SK-N-SH (cell line): ENCODE results near the gene PPP3R1. TPM values are rescaled to one million over a fixed set of nuclear protein-coding genes. Genes with fewer than 3 reads are reported as not detected.

Source experiments
- CTCF ChIA-PET: fragments of 300-600, 350-600 bp; formaldehyde crosslinking; extraction: SDS; loops from one replicate; lab custom pipeline; 2021; lab: Yijun Ruan, JAX
- POLR2A ChIA-PET: fragments of 350-600 bp; sonication (Branson Sonifier 250); formaldehyde crosslinking; extraction: SDS; loops from one replicate; lab custom pipeline; 2020; ENCODE audit warnings: antibody characterized with exemption, inconsistent platforms; lab: Yijun Ruan, JAX
- DNase-seq: peaks from one replicate; pipeline ENCODE4 v3.0.0; 2012
- H2AFZ ChIP-seq: fragments of 200-600 bp; sonication (generic); 2 replicates; pipeline ENCODE4 v1.8.1; 2016; ENCODE audit warnings: antibody characterized with exemption, mild to moderate bottlenecking, low read depth
- H3F3A ChIP-seq: fragments of 200-600 bp; sonication (generic); replicated peaks from 2 replicates; pipeline ENCODE3; 2016; ENCODE audit warnings: antibody characterized with exemption, mild to moderate bottlenecking; ENCODE audit not compliant: insufficient read depth
- H3K27ac ChIP-seq, 2 experiments: fragments of 200-500 bp in 1 of 2; fragments of 200-600 bp in 1 of 2; sonication (Bioruptor generic) in 1 of 2; sonication (generic), shearing (Covaris generic) in 1 of 2; 2 replicates each; pipeline versions ENCODE4 v1.5.1 to v1.6.1; 2014 to 2016; ENCODE audit warnings: low read depth in 2 of 2, inconsistent platforms in 1 of 2, low read length in 1 of 2, mild to moderate bottlenecking in 1 of 2, mixed read lengths in 1 of 2
- H3K27me3 ChIP-seq: fragments of 200-600 bp; sonication (generic), shearing (Covaris generic); 2 replicates; pipeline ENCODE4 v1.6.1; 2016; ENCODE audit warnings: mixed run types; ENCODE audit not compliant: insufficient read depth
- H3K36me3 ChIP-seq, 2 experiments: fragments of 200-500 bp in 1 of 2; fragments of 200-600 bp in 1 of 2; sonication (Bioruptor generic) in 1 of 2; sonication (generic) in 1 of 2; replicated peaks in 1 of 2; 2 replicates each; pipeline versions ENCODE3 to v1.5.1; 2014 to 2016; ENCODE audit warnings: low read length in 1 of 2, mild to moderate bottlenecking in 1 of 2; ENCODE audit not compliant: insufficient read depth in 2 of 2, control insufficient read depth in 1 of 2
- H3K4me1 ChIP-seq, 2 experiments: fragments of 200-500 bp in 1 of 2; fragments of 200-600 bp in 1 of 2; sonication (Bioruptor generic) in 1 of 2; sonication (generic), shearing (Covaris generic) in 1 of 2; 2 replicates each; pipeline versions ENCODE4 v1.5.1 to v1.6.1; 2014 to 2016; ENCODE audit warnings: low read depth in 1 of 2, low read length in 1 of 2, mixed run types in 1 of 2; ENCODE audit not compliant: insufficient read depth in 2 of 2, control insufficient read depth in 1 of 2
- H3K4me2 ChIP-seq: fragments of 200-600 bp; sonication (generic), shearing (Covaris generic); 2 replicates; pipeline ENCODE4 v1.6.1; 2017; ENCODE audit warnings: mixed run types
- H3K4me3 ChIP-seq, 2 experiments: fragments of 200-500 bp in 1 of 2; fragments of 200-600 bp in 1 of 2; sonication (Bioruptor generic) in 1 of 2; sonication (generic), shearing (Covaris generic) in 1 of 2; 2 replicates each; pipeline versions ENCODE4 v1.5.1 to v1.8.1; 2014 to 2016; ENCODE audit warnings: low read depth in 2 of 2, inconsistent platforms in 1 of 2, low read length in 1 of 2, mild to moderate bottlenecking in 1 of 2, mixed read lengths in 1 of 2, moderate library complexity in 1 of 2
- H3K79me2 ChIP-seq: fragments of 200-600 bp; sonication (generic); 2 replicates; pipeline ENCODE4 v1.8.1; 2017; ENCODE audit warnings: mild to moderate bottlenecking; ENCODE audit not compliant: insufficient read depth
- H3K9ac ChIP-seq: fragments of 200-600 bp; sonication (generic); 2 replicates; pipeline ENCODE4 v1.6.1; 2017; ENCODE audit warnings: mixed run types
- H3K9me2 ChIP-seq: fragments of 200-600 bp; sonication (generic); 2 replicates; pipeline ENCODE4 v1.6.1; 2017; ENCODE audit warnings: mixed run types
- H3K9me3 ChIP-seq: fragments of 200-600 bp; sonication (generic); 2 replicates; pipeline ENCODE4 v1.6.1; 2017; ENCODE audit warnings: mixed run types, mild to moderate bottlenecking, moderate library complexity
- H4K20me1 ChIP-seq: fragments of 200-600 bp; sonication (generic); 2 replicates; pipeline ENCODE4 v1.6.1; 2017; ENCODE audit warnings: mild to moderate bottlenecking, mixed run types; ENCODE audit not compliant: insufficient read depth
- CHD2 ChIP-seq: fragments of 150-350 bp; IDR thresholded peaks from 2 replicates; pipeline ENCODE4 v1.6.1; 2018; ENCODE audit warnings: low read length; ENCODE audit not compliant: partially characterized antibody
- ELF1 ChIP-seq: IDR thresholded peaks from 2 replicates; pipeline ENCODE4 v1.4.0; 2012
- EZH2phosphoT487 ChIP-seq: fragments of 200-600 bp; sonication (generic); IDR thresholded peaks from 2 replicates; pipeline ENCODE4 v1.6.1; 2017; ENCODE audit warnings: low read depth, mixed run types, mild to moderate bottlenecking, antibody characterized with exemption, moderate library complexity, borderline replicate concordance
- FOSL2 ChIP-seq: IDR thresholded peaks from 2 replicates; pipeline ENCODE4 v1.4.0; 2012; ENCODE audit warnings: low read depth, mild to moderate bottlenecking, moderate library complexity, borderline replicate concordance
- GABPA ChIP-seq: IDR thresholded peaks from 2 replicates; pipeline ENCODE4 v1.4.0; 2012; ENCODE audit warnings: low read depth, mild to moderate bottlenecking
- GATA2 ChIP-seq: sonication (generic); formaldehyde crosslinking; IDR thresholded peaks from 2 replicates; pipeline ENCODE4 v1.5.0; 2020; ENCODE audit warnings: mild to moderate bottlenecking, missing genetic modification reagents
- REST ChIP-seq: IDR thresholded peaks from 2 replicates; pipeline ENCODE4 v1.6.1; 2012; ENCODE audit warnings: mild to moderate bottlenecking, low read depth, low read length, moderate library complexity
- RFX5 ChIP-seq: IDR thresholded peaks from 2 replicates; pipeline ENCODE4 v1.6.1; 2012; ENCODE audit warnings: mild to moderate bottlenecking, improper control_type of control experiment, low read length
- RXRA ChIP-seq: IDR thresholded peaks from 2 replicates; pipeline ENCODE4 v1.4.0; 2012; ENCODE audit warnings: low read depth, mild to moderate bottlenecking, borderline replicate concordance
- TAF1 ChIP-seq: IDR thresholded peaks from 2 replicates; pipeline ENCODE4 v1.6.1; 2012; ENCODE audit warnings: low read depth, mild to moderate bottlenecking, low read length, moderate library complexity, borderline replicate concordance
- USF1 ChIP-seq: IDR thresholded peaks from 2 replicates; pipeline ENCODE4 v1.4.0; 2012; ENCODE audit warnings: low read depth, borderline replicate concordance
- USF2 ChIP-seq: fragments of 150-350 bp; IDR thresholded peaks from 2 replicates; pipeline ENCODE4 v1.6.1; 2017; ENCODE audit warnings: antibody characterized with exemption, low read length, low read depth, borderline replicate concordance
- WGBS: methylation state at CpG from one replicate; pipeline ENCODE4 v1.1.6; 2017; ENCODE audit warnings: low lambda C conversion rate; 5-methylcytosine and 5-hydroxymethylcytosine counted together
- polyA plus RNA-seq, 3 experiments: library from polyadenylated mRNA; depleted of rRNA; stranded (reverse); fragments of >200 nt; gene quantifications; 2 replicates each; pipeline ENCODE4 v1.2.3, GENCODE V29; 2012

PPP3R1 gene
- polyA plus RNA-seq, 1 of the 3 experiments (the other 2 are of a cell fraction) = 12.0 TPM

GRCh38 chr2:68274022-68274421, 21.7 kb upstream of the PPP3R1 start:
- Histone ChIP-seq H3K27me3 (no peaks in the 10 kb centered on the region), H3F3A (no peaks in the 10 kb centered on the region), H2AFZ (no peak overlapping the region), H3K9ac (no peak overlapping the region), H3K4me1 (no peaks in the 10 kb centered on the region), H3K79me2 (no peaks in the 10 kb centered on the region), H3K4me3 (no peak overlapping the region), H3K27ac (no peak overlapping the region), H3K36me3 (no peaks in the 10 kb centered on the region), H3K9me3 (no peaks in the 10 kb centered on the region), H3K4me2 (no peak overlapping the region), H3K9me2 (no peaks in the 10 kb centered on the region), H4K20me1 (no peaks in the 10 kb centered on the region)
- CTCF ChIA-PET = interaction anchor here (0.7 to 1.0 kb wide), 5 partner anchors 9 to 168 kb away, joined by 3 to 4 read pairs (median 3); no protein-coding TSS in a partner anchor
- POLR2A ChIA-PET = no interaction called here
- DNase-seq = no peak
- TF ChIP-seq REST (no peak), EZH2phosphoT487 (no peak), GATA2 (CRISPR knock-in tag) (no peak), RXRA (no peak), GABPA (no peak), RFX5 (no peak), USF2 (no peak), FOSL2 (no peak), USF1 (no peak), ELF1 (no peak), TAF1 (no peak), CHD2 (no peak)
- WGBS = 74% methylated on average over 3 of the region's 3 CpGs
